Femur (tissue), 1 donor: Measurements from ENCODE around the gene FGGY.
"Not testable (repeated sequence)": the region's sequence is repeated elsewhere in the genome, so short reads cannot be mapped to it uniquely, and the experiment has no call there.

Experiments used
- DNase-seq: peaks from one replicate; pipeline ENCODE4 v3.0.0-alpha.2; 2017

FGGY gene

DNA sequence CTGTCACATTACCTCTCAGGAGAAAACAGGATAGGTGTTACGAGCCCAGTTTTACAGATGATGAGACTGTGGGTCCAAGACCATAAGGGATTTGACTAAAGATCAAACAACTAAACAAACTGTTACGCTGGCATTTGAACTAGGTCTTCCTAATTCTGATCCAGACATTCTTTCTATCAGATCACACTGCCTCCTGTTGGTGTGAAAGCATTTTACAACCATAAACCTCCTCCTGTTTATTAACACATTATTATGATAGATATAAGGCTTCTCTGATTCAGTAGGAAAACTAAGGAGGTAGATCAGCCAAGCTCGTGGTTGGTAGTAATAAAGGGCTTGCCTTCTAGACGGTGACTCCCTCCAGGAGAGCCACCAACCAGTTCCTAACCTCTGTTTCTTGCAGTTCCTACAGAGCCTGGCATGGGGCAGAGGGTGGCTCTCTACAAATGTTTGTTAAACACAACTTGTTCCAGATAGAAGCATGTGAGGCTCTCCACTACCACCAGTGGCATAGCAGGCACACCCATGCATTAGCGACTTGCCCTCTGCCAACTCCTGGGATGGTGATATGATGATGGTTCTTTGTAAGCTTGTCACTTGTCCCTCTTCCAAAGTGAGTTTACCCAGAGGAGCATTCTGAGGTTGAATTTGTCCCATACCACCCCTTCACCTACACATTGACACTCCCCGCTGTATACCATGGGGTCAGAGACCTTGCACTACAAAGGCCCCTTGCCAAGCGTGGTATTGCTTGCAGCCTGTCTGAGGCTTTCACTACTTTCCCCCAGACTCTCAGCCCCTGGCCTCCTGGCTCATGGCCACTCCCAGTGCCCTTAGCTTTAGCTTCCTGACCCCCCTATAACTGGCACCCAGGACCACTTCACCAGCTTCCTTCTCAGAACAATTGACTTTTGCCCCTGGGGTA is 421.4 kb downstream of the FGGY start:
- DNase-seq = no peak

DNA sequence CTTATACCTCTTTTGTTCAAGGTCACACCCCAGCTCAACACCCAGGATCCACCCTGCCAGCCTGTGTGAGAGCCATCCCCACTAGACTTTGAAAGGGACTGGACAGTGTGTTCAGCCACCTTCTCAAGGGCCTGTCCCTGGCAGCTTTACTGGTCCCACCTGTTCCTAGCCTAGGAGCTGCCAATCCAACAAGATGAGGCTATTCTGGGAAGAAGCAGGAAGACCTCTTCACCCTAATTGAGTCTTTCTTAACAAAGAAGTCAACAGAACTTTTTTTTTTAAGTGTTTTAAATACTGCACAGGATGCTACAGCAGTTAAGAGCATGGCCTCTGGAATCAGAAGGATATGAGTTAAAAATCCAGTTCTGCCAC is 422.1 kb downstream of the FGGY start:
- DNase-seq = no peak

DNA sequence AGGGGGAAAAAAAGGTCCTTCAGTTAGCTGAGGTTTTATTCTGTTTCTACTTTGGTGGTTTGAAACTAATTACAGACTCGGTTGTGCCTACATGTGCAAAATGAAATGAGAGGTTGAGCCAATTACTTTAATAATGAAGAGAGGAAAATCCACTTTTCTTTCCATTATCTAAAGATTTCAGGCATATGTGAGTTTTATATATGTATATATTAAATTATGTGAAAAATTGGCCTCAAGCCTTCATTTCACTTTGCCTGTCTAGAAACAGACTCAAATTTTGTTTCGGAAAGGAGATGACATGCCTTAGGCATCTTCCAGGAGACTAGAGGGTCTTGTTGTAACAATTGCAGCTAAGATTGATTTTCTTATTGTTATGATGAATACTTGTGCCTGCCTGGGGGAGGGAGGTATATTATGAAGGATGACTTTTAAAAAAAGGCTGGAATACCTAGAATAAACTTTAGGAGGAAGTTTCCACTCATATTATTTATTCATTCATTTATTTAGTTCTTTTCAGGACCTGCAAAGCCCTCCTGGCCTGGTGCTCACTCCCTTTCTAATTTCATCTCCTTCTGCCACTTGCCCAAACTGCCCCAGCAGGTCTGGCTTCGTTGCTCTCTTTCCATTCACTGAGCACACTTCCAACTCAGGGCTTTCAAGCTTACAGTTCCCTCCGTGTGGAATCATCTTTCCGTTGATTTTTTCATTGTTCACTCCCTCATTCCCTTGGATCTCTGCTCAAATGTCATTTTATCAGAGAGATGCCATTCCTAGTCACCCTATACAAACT is 423.6 kb downstream of the FGGY start:
- DNase-seq = no peak

DNA sequence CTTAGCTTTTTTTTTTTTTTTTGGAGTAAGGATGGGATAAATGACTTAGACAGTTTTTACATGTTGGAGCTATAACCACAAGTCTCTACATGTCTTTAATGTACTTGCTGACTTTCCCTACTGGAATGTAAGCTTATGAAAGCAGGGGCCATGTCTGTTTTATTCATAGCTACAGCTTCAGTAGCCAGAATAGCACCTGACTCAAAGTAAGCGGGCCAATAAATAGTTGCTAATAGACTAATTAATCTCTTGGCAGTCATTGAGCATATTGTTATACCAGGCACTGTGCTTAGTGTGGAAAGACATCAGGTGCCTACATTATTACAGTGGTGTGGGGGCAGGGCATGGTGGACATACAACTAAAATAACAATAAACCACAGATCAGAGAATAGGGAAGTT is 433.4 kb downstream of the FGGY start:
- DNase-seq = no peak

DNA sequence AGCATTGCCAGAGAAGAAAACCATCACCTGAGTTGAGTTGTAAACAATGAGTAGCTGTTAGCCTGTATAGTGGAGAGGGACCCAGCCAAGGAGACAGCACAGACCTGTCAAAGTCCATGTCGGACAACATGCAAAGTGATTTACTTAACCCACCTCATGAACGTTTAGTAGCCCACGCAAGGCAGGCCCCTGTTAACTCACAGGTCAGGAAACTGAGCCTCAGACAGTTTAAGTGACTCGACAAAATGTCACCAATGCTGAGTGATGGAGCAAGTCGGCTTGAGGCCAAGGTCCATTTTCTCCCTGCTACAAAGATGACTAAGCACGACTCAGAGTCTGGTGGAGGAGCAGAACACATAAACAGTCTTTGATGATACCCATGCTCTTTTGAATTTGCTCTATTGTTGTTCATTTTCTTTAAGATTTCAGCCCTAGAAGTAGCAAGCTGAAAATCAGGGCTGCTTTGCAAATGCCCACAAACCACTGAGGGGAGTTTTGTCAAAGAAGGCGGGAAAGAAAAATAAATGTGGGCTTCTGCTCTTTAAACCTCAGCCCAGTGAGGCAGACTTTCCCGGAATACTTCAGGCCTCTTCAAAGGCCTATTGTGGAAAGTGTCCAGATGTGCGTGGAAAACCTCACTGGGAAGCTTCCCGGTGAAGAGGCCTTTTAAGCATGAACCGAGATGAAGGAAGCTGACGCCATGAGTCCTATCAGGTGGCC is 434.0 kb downstream of the FGGY start:
- DNase-seq = peak; percentile 83

DNA sequence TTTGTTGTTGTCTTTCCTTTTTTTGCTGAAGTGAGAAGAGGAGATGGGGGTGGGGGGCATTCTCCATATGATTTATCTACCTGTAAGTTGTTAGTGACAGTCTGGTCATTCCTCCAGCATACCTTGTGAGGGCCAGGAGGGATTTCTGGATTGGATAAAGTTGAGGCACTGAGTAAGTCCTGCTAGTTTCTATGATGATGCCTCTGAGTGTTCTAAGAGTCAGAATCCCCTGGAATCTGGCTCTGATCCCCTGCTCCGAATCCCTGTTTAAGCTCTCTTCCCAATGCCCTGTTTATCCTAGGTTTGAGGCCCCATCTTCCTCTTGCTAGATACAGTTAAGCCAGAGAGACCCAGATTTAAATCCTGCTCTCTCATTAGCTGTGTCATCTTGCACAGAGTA is 434.7 kb downstream of the FGGY start:
- no peak for DNase-seq

DNA sequence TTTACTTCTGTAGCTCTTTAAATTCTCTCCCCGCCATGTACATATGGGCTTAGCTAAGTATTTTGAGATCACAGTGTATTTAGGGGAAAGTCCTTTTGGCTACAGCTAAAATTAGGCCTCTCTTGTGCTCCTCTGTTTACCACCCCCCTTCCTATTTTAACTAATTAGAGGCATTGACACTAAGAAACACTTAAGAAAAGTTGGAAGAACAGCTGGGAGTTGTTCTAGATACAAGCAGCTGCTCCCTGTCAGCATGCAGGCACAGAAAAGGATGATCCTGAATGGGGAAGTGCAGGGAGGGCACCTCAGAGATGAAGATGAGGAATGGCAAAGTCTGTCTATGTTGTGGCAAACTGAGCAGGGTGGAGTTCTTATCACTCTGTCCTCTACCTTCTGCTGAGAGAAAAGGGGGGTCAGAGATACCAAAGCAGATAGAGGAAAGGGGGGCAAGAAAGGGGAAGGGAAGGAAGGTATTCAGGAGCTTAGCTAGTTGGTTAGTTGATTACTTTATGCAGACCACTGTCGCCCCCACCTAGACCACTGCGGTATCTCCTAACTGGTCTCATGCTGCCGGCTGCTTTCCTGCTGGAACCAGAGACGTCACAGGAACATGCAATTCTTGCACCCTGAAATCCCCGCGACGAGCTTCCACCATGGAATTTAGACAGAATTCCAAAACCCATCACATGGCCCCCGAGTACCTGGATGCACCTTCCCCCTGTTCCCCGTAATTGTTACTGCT is 435.5 kb downstream of the FGGY start:
- DNase-seq = no peak

DNA sequence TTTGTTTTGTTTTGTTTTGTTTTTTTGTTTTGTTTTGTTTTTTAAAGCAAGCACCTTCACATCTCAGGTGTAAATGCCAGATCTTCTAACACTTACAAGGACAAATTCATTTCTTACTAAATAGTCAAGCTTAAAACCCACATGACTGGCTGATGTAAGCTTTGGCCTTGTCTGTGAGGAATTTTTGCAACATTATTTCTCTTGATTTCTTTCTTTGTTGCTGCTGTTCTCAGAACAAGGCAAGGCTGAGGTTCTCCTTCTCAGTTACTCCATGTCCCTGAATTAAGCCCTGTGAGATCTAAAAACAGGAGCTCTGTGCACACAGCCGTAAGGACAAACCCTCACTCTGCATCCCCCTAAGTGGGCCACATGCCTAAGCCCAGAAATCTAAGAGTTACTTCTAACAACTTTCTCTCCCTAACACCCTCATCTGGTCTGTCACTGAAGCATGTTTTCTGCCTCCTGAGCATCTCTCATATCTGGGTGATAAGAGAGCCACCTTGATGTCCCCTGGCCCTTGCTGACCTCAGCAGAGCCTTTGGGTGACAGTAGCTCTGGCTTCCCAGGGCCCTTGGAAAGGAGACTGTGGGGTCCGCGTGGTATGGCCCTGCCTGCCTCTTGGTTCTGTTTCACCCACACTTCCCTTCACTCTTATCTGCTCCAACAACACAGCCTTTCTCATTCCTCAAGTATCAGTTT is 436.7 kb downstream of the FGGY start:
- DNase-seq = no peak

DNA sequence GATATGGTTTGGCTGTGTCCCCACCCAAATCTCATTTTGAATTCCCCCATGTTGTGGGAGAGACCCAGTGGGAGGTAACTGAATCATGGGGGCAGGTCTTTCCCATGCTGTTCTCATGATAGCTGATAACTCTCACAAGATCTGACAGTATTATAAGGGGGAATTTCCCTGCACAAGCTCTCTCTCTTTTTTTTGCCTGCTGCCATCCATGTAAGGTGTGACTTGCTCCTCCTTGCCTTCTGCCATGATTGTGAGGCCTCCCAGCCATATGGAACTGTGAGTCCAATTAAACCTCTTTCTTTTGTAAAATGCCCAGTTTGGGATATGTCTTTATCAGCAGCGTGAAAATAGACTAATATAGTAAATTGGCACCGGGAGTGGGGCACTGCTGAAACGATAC is 439.0 kb downstream of the FGGY start:
- not testable (repeated sequence) for DNase-seq

DNA sequence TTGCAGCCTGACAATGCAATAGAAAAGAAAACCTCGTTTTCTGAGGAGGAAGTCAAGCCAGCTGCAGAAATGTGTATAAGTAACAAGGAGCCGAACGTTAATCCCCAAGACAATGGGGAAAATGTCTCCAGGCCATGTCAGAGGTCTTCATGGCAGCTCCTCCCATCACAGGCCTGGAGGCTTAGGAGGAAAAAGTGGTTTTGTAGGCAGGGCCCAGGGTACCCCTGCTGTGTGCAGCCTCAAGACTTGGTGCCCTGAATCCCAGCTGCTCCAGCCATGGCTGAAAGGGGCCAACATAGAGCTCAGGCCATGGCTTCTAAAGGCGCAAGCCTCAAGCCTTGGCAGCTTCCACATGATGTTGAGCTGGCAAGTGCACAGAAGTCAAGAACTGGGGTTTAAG is 439.9 kb downstream of the FGGY start:
- no peak for DNase-seq

DNA sequence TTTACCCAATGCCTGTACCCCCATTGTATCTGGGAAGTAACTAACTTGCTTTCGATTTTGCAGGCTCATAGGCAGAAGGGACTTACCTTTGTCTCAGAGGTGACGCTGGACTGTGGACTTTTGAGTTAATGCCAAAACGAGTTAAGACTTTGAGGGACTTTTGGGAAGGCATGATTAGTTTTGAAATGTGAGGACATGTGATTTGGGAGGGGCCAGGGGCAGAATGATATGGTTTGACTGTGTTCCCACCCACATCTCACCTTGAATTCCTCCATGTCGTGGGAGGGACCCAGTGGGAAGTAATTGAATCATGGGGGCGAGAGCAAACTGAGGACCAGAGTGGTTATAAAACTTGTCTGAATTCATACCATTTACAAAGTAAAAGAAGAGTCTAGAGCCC is 440.7 kb downstream of the FGGY start:
- DNase-seq = no peak

DNA sequence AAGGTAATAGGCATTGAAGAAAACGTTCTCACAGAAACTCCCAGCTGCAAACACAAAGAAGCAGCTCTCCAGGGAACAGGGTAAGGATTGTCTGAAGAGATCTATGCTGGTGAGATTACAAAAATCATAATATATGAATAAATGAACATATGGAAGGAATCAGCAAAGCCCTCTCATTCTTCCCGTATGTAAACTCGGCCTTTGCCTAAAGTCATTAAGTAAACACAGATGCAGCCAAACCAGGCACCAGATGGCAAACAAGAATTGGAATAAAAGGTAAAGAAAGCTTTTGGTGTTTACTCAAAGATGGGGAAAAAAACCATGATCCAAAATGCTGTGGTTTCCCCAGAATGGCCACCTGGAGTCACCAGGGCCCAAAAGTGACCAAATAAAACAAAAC is 441.3 kb downstream of the FGGY start:
- no peak for DNase-seq

DNA sequence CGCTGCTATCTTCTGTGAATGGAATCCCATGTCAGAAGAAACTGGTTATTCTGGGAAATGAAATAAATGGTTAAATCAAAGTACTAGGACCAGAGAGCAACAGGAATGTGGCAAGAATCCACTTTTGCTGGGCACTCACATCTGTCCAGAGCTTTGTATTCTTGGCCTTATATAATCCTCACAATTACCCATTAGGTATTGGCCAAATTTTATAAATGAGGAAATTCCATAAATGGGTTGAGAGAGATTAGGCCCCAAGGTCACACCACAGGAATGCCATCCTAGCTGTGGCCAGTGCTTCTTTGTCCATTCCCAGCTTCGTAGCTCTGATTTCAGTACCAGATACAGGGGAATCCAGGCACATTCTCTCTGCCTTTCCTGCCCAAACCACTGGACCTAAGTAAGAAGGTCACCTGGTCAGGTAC is 441.7 kb downstream of the FGGY start:
- no peak for DNase-seq

DNA sequence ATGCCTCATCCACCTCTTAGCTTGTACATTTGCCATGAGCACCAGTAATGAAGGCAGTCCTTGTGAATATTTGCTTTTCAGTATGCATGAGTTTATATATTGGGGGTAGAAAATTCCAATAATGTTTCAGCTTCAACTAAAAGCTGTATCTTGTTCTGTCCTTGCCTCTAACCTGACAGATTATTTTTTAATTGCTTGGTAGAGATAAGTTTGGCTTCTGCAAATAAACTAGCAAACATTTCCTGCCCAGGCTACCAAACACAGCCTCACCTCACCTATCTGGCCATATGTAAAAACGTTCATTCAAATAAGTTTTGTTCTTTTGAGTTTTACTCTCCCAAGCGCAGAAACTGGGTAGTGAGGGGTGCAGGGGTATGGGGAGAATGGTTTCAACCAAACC is 442.2 kb downstream of the FGGY start:
- DNase-seq = no peak

DNA sequence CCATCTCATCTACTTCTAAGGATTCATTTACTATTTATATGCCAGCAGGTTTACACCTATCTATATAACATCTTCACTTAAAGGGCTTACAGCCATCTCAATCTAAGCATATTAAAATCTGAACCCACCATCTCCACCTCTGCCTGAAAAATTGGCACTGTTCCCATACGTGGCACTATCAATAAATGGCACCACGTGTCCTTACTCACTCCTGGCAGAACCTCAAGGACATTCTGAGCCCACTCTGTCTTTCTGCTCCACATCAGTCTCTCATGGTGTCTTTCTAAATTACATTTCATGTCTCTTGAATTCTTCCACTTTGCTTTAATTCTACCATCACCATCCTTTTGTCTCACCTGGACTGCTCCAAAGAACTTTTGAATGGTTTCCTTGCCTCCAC is 445.6 kb downstream of the FGGY start:
- DNase-seq = no peak

DNA sequence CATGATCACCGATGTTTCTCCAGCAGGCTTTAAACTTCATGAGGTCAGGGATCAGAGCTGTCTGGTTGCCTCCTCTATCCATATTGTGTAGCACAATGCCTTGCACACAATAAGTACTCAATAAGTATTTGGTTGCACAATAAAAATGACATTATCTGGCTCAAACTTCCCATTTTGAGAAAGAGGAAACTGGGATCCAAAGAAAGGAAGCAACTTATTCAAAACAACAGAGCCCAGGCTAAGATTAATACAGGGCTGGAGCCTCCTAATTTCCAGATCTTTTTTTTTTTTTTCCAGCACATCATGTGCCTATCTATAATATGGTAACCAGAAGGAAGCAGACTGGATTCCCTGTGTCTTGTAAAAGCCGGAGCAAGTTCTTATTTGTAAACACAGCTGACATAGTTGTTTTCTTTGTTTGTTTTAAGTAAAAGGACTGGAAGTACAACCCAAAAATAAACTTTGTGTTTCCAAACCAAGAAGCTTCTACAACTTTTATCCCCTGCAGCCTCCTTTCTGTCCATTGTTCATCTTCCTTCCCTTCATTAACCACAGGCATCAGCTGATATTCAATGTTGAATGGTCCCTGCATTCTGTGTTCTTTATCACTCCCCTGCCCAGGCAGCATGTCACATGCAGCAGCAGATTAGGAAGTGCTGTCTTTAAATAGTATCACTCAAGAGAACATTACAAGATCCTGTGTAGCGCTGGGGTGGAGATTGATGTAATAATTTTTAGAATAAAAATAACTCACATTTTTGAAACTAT is 446.6 kb downstream of the FGGY start:
- no peak for DNase-seq

DNA sequence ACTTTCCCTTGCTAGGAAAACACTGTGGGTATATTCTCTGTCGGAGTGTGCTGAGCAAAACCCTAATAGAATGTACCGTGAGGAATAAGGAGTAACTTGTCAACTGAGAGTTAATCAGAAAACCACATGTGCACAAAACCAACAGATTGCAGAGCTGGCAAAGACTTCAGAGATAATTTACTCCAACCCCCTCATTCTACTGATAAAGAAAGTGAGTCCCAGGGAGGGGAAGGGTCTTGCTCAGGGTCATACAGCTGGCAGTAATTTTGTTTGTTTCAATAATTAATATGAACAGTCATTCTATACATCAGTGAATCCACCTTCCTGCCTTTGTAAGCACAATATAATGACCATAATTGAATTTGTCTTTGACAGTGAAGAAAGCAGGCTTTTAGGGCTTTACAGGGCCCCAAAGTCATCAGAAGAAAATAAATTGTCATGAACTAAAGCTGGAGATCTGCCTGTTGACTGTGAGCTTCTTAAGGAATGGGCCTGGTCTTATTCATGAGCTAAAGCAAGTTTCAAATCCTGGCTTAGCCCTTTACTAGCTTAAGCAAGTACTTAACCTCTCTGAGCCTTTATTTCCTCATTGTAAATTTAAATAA is 450.6 kb downstream of the FGGY start:
- DNase-seq = no peak

DNA sequence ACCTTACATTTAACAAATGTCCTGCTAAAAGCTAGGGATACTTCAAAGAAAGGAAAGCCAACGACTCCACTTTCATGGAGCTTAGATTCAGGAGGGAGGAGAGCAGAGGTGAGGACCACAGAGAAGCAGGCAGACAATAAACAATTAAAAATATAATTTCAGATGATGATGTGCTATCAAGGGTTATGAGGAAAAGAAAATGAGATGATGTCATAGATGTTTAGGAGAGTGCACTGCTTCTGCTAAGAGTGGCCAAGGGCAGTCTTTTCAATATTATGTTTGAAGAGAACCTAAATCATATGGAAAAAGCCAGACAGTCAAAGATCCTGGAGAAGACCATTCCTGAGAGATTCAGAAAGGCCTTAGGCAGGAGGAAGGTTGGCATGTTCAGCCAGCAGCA is 451.2 kb downstream of the FGGY start:
- no peak for DNase-seq

DNA sequence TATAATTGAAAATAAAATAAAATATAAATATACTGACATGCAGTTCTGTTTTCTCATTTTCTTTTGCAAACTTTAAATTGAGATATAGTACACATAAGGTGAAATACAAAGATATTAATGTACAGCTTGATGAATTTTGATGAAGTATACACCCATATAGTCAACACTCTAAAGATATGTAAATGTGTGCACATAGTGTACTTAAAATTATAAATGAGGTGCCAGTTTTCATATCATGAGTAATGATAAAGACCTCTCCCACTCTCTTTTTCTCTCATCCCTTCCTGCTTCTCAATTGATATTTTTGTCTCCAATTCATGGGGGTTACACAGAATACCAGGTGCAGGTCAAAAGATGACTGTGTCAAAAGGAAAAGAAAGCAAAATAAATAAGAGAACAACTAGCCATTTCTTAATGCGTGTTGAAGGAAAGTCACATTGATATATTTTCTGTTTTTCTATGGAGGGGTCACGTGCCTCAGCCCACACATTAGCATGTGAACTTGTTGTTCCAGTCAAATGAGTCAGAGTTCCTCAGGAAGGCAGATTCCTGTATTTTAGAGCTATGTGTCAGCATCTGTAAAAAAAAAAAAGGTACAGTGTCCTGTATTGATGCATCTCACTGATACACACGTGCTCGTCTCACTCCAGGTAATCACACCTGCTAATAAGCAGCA is 453.6 kb downstream of the FGGY start:
- no peak for DNase-seq

DNA sequence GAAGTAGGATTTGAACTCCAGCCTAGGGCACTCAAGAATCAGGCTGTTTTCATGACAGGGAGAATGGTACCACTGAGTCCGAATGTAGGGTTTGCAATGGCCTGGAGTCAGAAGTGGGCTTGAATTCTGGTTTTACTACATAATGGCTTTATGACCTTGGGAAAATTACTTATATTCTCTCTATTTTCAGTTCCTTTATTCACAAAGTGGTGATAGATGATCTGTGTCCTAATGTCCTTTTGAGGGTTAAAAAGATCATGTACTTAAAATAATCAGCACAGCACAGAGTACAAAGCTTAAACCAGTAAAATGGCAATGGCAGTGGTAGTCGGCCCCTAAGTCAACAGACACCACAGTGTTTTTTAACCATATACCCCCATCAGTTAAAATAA is 454.1 kb downstream of the FGGY start:
- DNase-seq = no peak
